ENCODE measurements around the gene PJA1.

PJA1 gene

GRCh38 chrX:69142788-69143469, 22.3 kb downstream of the PJA1 start:
- no peak for DNase-seq

- no peak for DNase-seq
These were observed 24.4 kb downstream of the PJA1 start for GRCh38 chrX:69140837-69141236.

DNA sequence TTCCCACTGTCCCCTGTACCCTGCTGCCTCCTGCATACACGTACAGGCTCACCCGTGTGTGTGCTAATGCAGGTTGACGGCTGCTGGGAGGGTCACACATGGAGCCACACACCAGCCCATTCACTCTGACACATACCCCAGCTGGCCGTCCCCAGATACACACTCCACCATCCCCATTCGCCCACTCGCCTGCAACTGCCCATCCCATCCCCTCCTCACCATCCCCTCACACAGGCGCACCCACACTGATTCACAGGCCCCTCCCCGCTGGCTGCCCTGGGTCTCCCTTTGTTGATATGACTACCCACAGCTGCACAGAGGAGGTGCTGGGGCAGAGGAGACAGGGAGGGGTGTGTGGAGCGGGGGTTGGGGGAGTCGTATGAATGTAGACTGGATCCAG, 25.7 kb downstream of the PJA1 start:
- DNase-seq: no peak

DNA sequence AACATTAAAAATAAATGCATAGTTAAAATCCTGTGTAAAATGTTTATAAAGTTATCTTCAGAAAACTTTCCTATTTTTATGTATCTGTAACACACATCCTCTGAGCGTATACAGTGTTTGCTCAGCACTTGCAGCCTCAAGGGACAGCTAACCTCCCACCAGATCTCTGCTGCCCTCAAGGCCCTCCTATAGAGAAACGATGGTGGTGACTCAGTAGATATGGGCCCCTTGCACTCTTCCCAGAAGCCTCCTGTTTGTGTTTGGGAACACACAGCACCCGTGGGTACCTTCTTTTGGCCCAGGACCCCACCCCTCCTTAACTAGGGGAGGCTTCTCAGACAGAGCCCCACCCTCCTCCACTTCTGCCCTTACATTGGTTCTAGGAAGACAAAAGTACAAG, 26.7 kb downstream of the PJA1 start:
- no peak for DNase-seq

DNA sequence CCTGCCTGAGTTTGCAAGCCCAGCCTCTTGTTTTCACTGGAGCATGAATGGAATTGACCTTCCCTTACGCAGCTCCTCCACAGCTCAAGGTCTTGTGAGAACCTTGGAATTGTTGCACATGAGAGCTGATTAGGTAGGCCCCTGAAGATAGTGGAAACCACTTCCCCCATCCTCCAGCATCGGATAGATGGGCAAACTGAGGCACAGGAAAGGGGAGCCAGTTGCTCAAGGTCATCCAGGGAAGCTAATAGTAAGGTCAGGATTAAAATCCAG, 27.2 kb downstream of the PJA1 start:
- no peak for DNase-seq

- peak in 1 of 2 experiments; percentile 6 for DNase-seq
These were observed 27.7 kb downstream of the PJA1 start for GRCh38 chrX:69137371-69138117.

DNA sequence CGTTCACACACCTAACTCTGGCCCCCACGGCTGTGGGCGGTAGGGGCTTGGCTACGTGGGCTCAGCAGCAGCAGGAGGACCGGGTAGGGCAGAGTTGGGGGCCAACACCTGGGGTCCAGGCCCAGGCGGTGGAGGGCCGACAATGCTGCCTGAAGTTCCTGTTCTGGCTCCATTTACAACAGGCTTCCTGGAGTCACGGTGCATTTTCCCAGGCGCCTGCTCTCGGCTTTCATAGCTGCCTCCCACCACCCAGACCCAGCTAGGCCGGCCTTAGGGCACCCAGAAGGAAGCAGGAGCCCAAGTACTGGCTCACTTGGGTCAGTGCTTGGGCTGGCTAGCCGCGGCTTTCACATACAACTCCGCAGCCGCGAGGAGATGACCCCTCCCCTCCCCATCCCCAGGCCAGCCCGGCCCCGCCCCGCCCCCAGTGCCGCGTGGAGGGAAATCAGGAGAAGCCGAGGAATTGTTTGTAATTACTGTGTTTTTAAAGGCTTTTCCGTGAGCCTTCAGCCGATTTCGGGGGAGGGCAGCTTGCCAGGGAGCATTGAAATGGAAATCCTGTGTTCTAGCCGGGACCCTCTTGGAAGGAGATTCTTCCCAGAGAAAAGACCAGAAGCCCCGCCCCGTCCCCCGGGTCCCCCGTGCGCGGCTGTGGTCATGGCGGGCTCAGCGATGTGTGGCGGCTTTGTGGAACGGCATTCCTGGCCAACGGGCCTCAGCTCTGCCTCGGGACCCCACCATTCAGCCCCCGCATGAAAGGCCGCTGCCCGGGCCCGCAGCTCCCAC, 28.5 kb downstream of the PJA1 start:
- peak in 1 of 2 experiments; percentile 29 for DNase-seq

GRCh38 chrX:69133921-69134542, 31.2 kb downstream of the PJA1 start:
- peak; percentile 17 to 36 for DNase-seq

- DNase-seq: no peak
These were observed 33.4 kb downstream of the PJA1 start for GRCh38 chrX:69131886-69132285.

- no peak for DNase-seq
These were observed 34.8 kb downstream of the PJA1 start for GRCh38 chrX:69130439-69130838.

DNA sequence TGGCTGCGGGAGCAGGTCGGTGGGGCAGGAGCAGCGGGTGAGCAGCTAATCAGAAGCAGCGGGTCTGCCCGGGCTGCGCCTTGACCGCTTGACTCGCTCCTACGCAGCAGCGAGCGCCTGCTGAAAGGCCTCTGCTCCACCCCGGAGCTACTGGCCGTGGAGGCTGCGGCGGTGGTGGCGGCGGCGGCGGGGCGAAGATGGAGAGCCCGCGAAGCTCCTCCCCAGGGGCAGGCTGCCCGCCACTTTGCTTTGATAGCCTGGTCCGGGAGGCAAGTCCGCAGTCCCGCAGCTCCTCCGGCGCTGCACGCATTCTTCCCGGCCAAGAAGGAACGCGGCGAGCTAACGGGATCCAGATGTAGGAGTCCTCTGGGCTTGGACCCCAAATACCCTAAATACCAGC, 36.7 kb downstream of the PJA1 start:
- DNase-seq: no peak

GRCh38 chrX:69127466-69127865, 37.8 kb downstream of the PJA1 start:
- DNase-seq: no peak

DNA sequence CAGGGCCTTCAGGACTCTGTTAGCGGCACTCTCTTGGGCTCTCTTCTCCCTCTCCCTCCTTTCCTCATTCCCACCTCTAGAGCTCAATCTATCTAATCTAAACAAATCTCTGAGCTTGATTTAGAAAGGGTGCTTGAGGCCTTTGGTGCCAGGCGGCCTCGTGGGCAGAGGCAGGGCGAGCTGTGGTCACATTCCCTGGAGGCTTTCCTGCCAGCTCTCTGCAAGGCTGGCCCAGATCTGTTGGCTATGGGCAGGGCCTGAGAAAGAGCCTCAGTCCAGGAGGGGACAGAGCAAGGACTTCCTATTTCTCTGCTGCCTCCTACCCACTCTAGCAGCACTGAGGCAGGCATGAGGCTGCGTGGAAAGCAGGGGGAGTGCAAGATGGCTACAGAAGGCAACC, 38.6 kb downstream of the PJA1 start:
- DNase-seq: no peak

GRCh38 chrX:69125094-69125493, 40.2 kb downstream of the PJA1 start:
- DNase-seq: no peak

- DNase-seq: no peak
These were observed 41.1 kb downstream of the PJA1 start for GRCh38 chrX:69124108-69124507.

GRCh38 chrX:69123481-69123880, 41.8 kb downstream of the PJA1 start:
- DNase-seq: no peak

DNA sequence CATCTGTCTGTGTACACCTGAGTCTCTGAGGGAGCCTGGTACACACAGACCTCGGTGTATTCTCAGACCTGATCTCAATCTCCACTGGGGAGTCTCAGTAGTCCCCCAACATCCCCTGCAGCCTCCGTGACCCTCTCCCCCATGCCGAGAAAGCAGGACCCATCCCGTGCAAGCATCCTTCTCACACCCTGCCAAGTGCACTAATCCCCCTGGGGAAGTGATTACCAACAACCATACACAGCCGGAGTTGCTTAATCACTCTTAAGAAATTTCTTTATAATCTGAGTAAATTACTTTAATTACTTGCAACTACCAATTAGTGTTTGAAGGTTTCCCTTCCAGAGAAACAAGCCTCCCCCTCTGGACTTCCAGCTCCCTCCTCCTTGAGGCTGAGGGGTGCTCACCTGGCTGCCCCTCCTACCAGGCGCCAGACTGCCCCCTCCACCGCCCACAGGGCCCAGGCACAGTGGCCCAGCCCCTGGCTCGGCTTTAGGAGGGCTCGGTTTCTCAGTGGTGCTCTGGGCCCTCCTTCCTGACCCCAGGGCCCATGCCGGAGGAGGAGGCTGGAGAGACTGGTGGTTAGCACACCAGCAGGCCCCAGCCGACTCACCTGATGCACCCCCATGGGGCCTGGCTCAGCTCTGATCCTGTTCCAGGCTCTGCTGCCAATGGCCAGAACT, 43.8 kb downstream of the PJA1 start:
- DNase-seq: no peak

DNA sequence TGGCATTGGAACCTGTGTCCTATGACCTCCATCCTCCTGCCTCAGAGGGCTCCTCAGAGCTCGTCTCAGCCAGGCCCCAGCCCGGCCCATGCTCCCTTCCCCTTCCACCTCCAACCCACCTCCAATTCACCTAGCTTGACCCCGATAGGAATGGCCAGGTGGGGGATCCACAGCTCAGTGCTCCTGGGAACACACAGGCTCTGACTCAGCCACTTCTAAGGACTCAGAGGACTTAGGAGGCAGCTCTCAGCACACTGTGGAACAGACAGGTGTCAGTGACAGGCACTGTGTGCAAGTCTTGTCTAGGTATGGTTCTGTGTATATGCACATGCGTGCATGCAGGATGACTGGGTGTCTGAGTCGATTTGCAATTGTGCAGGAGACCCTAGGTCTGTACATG, 44.8 kb downstream of the PJA1 start:
- DNase-seq: no peak

DNA sequence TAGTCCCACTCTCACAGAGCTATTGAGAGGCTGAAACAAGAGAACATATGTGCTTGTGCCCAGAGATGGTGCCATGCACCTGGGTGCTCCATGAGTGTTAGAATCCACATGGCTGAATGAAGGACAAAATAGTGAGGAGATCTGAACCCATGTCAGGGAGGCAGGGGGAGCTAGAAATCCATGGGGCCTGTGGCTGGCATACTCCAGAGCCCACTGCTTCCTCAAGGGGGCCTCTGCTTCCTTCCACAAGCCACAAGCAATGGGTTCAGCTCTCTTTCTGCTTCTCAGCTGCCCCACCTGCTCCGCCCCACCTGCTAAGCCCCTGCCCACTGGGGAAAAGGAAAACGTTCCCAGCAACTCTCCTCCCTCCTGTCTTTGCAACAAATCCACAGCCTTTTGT, 46.1 kb downstream of the PJA1 start:
- no peak for DNase-seq

- no peak for DNase-seq
These were observed 47.3 kb downstream of the PJA1 start for GRCh38 chrX:69117876-69118526.

- DNase-seq: no peak
These were observed 49.2 kb downstream of the PJA1 start for GRCh38 chrX:69116077-69116476.

DNA sequence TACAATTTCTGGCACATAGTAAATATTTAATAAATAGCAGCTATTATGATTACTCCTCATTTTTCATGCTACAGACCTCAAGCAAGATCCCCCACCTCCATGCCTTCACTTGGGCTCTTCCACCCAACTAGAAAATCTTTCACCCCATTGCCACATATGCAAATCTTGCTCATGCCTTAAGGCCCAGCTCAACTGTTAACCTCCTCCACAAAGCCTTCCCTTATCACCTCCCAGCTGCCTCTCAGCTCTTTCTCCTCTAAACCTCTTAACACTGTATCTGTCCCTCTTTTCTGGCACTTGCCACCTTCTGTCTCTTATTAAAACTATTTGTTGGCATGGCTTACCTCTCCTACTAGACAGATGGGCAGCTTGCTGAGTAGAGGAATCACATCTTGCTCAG, 51.5 kb downstream of the PJA1 start:
- peak in 1 of 2 experiments; percentile 15 for DNase-seq

Measured in NCI-H526 (cell line).